Neural cell (in vitro differentiated cells): ENCODE data around the gene RRP7A.

Experiments used
- CTCF ChIP-seq: fragments of 450-650 bp; IDR thresholded peaks from 2 replicates; pipeline ENCODE4 v1.5.1; 2014; ENCODE audit warnings: antibody characterized with exemption, mild to moderate bottlenecking, moderate library complexity; ENCODE audit not compliant: poor library complexity, severe bottlenecking
- EP300 ChIP-seq: fragments of 450-650 bp; conservative IDR thresholded peaks from 2 replicates; pipeline ENCODE4 v1.6.1; 2014; ENCODE audit warnings: antibody characterized with exemption, mild to moderate bottlenecking, moderate library complexity; ENCODE audit not compliant: poor library complexity, severe bottlenecking
- EZH2 ChIP-seq: fragments of 200-600, 300-800 bp; shearing (Covaris generic), sonication (generic); IDR thresholded peaks from 2 replicates; pipeline ENCODE4 v1.6.1; 2014; ENCODE audit warnings: antibody characterized with exemption, low read length, borderline replicate concordance, mild to moderate bottlenecking; ENCODE audit not compliant: insufficient read depth, poor library complexity, severe bottlenecking
- MXI1 ChIP-seq: fragments of 450-650 bp; conservative IDR thresholded peaks from 2 replicates; pipeline ENCODE4 v1.6.1; 2014; ENCODE audit warnings: antibody characterized with exemption, mild to moderate bottlenecking; ENCODE audit not compliant: poor library complexity, severe bottlenecking
- POLR2AphosphoS5 ChIP-seq: IDR thresholded peaks from 2 replicates; pipeline ENCODE4 v1.6.1; 2012
- RAD21 ChIP-seq: fragments of 450-650 bp; conservative IDR thresholded peaks from 2 replicates; pipeline ENCODE4 v1.6.1; 2014; ENCODE audit warnings: antibody characterized with exemption, mild to moderate bottlenecking, moderate library complexity
- SMC3 ChIP-seq: fragments of 450-650 bp; conservative IDR thresholded peaks from 2 replicates; pipeline ENCODE4 v1.6.1; 2014; ENCODE audit warnings: antibody characterized with exemption, mild to moderate bottlenecking, moderate library complexity; ENCODE audit not compliant: poor library complexity
- TAF1 ChIP-seq: IDR thresholded peaks from 2 replicates; pipeline ENCODE4 v1.6.1; 2012; ENCODE audit warnings: low read depth
- TF ChIP-seq, protein P1 (sequence below): IDR thresholded peaks from 2 replicates; pipeline ENCODE4 v1.6.1; 2012; ENCODE audit warnings: borderline replicate concordance

- TF ChIP-seq CTCF (no peak), RAD21 (no peak), POLR2AphosphoS5 (no peak), EP300 (no peak), EZH2 (no peak), TAF1 (no peak), SMC3 (no peak), MXI1 (no peak)
- TF ChIP-seq, protein P1, sequence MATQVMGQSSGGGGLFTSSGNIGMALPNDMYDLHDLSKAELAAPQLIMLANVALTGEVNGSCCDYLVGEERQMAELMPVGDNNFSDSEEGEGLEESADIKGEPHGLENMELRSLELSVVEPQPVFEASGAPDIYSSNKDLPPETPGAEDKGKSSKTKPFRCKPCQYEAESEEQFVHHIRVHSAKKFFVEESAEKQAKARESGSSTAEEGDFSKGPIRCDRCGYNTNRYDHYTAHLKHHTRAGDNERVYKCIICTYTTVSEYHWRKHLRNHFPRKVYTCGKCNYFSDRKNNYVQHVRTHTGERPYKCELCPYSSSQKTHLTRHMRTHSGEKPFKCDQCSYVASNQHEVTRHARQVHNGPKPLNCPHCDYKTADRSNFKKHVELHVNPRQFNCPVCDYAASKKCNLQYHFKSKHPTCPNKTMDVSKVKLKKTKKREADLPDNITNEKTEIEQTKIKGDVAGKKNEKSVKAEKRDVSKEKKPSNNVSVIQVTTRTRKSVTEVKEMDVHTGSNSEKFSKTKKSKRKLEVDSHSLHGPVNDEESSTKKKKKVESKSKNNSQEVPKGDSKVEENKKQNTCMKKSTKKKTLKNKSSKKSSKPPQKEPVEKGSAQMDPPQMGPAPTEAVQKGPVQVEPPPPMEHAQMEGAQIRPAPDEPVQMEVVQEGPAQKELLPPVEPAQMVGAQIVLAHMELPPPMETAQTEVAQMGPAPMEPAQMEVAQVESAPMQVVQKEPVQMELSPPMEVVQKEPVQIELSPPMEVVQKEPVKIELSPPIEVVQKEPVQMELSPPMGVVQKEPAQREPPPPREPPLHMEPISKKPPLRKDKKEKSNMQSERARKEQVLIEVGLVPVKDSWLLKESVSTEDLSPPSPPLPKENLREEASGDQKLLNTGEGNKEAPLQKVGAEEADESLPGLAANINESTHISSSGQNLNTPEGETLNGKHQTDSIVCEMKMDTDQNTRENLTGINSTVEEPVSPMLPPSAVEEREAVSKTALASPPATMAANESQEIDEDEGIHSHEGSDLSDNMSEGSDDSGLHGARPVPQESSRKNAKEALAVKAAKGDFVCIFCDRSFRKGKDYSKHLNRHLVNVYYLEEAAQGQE, result no peak
Measured at GRCh38 chr22:42547562-42547961, 28.0 kb upstream of the RRP7A start.
